NCI-H146 treated with DMSO at 0.1 percent for 48 hours (cell line): Measurements from ENCODE around the gene TUBGCP5.

Experiments
- DNase-seq: peaks from one replicate; lab custom pipeline; 2025; ENCODE audit not compliant: unreplicated experiment; lab: John Stamatoyannopoulos, UW

Gene TUBGCP5

DNA sequence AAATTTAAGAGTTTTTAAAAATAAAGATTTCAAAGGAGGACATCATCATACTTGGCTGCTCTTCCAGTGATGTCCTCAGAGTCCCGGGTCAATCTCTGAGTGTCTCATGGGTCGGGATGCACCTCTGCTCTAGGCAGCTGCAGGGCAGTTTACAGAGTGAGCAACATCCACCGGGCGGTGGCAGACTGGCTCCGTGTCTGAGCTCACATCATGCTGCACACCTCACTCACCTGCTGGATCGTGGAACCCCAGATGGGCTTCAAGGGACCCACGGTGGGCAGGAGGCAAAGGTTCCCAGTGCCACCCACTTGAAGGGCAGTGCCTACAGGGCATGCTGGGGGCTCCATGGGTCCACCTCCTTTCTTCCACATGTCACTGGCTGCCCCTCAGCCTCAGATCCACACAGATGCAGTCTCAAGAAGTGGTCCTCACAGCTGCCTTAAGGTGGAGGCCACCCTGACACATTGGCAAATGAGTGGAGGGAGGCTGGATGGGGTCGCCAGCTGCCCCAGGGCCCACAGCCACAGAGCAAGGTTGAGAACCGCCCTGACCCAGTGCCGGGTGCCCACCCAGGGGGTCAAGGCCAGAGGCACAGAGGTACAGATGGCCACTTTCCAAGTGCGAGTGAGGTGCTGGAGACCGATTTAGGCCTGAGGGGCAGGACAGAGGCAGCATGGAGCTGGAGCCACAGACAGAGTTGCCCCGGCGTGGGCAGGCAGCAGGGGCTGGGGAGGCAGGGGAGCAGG, 84.4 kb downstream of the TUBGCP5 start:
- no peak for DNase-seq

DNA sequence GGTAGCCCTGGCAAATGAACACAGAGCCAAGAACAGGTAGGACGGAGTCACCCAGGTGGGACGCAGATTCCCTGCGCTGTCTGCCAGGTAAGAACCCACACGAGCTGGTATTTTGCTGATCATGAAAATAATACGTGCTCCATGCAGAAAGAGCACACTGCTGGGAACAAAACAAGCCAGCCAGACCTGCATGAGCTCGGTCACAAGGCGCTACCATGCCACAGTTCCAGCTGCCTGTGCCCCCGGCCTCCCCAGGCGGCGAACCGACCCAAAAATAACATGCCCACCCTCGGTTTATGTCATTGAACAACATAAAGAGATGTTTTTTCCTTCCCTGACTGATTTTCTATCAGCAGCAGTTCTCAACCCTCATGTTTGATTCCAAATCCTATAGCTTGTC, 85.0 kb downstream of the TUBGCP5 start:
- no peak for DNase-seq

DNA sequence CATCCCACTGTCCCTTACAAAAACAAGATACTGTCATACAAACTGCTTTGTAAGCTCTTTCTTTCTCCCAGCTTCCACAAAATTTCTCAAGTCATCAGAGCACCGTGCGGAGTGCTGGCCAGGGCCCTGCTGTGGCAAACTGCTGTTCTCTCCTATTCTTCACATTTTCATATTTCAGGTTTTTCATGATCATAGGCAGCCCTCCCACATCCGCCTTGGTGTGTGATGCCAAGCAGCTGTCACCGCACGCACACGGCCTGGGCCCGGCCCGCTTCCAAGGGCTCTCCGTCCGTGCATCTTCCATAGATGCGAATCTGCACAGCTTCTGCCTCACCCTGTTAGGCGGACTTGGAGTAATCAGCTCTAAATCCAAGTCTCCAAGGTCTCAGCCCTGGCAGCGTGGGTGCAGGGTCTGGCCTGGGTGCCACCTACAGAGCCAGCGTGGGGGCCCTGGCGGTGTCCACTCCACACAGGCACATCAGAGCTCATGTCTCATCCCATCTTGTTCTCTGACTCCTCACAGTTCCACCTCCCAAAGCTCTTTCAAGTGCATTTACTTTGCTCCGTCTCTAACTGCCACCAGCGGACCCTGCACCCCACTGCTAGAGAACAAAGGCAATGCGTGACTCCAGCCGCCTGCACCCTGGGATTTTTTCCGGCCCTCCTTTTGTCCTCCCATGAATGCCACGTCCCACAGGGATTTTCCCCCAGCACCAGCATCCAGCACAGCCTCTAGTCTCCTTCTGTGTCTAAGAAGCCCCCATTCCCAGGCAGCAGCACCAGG, 86.4 kb downstream of the TUBGCP5 start:
- DNase-seq = peak; percentile 55

DNA sequence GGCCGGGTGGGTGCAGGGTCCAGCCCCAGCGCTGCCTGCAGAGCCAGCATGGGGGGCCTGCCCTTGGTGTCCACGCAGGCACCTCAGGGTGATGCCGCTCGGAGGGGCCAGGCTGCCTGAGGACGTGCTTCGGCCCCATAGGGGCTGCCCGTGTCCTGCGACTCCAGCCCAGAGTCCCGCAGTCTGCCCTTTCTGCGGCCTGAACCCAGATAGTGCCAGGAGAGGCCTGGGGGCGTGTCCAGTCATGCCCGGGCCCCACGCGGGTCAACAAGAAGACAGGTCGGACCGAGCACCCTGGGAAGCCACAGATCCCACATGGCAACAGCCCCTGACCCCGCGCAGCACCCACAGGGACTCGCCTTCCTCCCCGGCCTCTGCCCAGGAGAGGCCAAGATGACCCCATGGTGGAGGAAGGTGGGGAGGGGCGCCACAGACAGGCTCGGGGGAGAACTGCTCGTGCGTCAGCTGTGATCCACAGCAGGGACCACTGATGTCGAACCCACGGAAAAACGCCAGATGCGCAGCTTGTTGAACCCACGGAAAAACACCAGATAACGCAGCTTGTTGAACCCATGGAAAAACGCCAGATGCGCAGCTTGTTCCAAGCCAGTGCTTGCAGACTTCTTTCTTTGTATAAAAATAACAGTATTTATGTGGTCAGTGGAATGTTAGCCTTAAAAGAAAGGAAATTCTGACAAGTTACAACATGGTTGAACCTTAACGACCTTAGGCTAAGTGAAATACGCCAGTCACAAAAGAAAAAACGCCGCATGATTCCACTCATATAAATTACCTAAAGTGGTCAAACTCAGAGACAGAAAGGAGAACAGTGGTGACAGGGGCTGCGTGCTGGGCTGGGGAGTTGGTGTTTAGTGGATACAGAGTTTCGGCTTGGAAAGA, 87.7 kb downstream of the TUBGCP5 start:
- DNase-seq = no peak

DNA sequence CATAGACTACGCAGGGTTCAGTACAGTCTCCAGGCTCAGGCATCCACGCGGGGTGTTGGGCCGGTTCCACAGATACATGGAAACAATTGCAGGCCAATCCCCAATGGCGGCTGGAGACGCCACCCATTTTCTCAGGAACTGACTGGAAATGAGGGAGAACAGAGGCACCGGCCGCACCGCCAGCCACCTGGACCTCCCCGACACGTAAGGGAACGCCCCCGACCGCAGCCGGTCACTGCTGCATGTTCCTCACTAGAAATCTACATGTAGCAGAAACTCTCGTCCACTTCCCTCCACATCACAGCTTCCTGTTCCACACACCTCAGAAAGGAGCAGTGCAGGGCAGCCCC, 88.4 kb downstream of the TUBGCP5 start:
- no peak for DNase-seq

DNA sequence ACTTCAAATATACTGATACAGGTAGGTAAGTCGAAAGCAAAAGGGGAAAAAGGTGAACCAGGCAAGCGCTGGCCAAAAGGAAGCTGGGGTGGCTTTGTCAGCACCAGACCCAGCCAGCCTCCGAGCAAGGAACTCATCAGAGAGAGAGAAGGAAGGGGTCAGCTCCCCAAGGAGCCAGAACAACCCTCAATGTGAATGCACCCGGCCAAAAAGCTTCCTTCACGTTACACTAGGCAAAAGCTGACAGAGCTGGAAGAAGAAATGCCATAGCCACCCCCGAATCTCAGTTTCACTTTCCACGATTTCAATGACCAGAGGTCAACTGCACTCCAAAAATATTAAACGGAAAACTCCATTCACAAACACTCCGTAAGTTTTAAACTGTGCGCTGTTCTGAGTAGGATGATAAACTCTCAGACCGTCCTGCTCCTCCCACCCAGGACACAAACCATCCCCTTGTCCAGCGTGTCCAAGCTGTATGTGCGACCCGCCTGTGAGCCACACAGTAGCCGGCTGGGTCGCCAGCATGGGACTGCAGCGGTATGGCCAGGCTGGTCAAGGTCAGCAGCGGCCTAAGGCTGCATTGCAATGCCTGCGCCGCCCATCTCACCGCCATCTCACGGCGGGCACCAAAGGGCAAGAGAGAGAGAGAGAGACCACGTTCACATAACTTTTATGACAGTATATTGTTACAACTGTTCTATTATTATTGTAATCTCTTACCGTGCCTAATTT, 88.9 kb downstream of the TUBGCP5 start:
- no peak for DNase-seq
